ENCODE measurements around the gene NEU1. TPM values are rescaled to one million over a fixed set of nuclear protein-coding genes. Genes with fewer than 3 reads are reported as not detected.

Gene NEU1
- total RNA-seq, 2 donors from 2014 or later: 42.4 to 50.7 TPM

DNA sequence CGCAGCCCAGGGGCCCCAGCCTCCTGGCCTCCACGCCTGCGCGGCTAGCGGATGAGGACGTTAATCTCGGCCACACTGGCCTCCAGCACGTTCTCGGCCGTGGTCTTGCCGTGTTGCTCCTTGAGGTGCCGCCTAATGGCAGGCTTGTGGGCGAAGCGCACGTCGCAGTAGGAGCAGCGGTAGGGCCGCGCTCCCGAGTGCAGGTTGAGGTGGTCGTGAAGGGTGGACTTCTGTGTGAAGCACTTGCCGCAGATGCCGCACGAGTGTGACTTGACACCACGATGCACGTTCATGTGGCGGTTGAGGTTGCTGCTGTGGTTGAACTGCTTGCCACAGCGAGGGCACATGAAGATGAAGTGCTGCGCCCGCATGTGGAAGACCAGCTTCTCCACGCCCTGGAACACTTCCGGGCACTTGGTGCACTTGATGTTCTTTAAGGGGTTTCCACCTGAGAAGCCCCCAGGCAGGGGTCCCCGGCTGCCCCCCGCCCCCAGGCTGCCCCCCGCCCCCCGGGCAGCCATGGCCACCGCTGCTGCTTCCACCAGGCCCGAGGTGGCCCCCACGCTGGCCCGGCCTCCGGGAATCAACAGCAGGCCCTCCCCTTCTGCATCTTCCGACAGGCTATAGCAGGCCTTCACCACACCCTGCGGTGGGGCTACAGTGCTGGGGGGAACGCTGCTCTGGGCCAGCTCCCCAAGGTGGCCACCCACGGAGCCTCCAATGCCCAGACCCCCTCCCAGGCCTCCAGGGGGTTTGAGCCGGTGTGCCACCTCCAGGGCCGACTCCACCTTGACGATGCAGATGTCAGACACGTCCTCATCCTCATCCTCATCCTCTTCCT, 37.5 kb upstream of the NEU1 start:
- DNase-seq: peak; percentile 48
- no peaks in the 10 kb centered on the region for H3K27me3 ChIP-seq (ENCODE audit: control insufficient read depth, insufficient read depth, low read length, poor library complexity, severe bottlenecking)
- Mint-ChIP-seq H3K36me3 (ENCODE audit: low read depth) (peaks cover 9% of the 10 kb centered on the region), H3K27me3 (ENCODE audit: insufficient read depth) (no peaks in the 10 kb centered on the region), H3K4me3 (peak overlapping the region; percentile 63), H3K27ac (peak overlapping the region; percentile 75), H3K9me3 (no peaks in the 10 kb centered on the region), H3K4me1 (peaks cover 25% of the 10 kb centered on the region)
- TF ChIP-seq, protein P1, sequence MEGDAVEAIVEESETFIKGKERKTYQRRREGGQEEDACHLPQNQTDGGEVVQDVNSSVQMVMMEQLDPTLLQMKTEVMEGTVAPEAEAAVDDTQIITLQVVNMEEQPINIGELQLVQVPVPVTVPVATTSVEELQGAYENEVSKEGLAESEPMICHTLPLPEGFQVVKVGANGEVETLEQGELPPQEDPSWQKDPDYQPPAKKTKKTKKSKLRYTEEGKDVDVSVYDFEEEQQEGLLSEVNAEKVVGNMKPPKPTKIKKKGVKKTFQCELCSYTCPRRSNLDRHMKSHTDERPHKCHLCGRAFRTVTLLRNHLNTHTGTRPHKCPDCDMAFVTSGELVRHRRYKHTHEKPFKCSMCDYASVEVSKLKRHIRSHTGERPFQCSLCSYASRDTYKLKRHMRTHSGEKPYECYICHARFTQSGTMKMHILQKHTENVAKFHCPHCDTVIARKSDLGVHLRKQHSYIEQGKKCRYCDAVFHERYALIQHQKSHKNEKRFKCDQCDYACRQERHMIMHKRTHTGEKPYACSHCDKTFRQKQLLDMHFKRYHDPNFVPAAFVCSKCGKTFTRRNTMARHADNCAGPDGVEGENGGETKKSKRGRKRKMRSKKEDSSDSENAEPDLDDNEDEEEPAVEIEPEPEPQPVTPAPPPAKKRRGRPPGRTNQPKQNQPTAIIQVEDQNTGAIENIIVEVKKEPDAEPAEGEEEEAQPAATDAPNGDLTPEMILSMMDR (conservative IDR thresholded peaks at IDR 0.05): no peak
- 95 to 96% methylated on average over 39 to 49 of the region's 49 CpGs for WGBS, 2 experiments (ENCODE audit: insufficient coverage in 1 of 2, insufficient read length in 1 of 2)
- no peak overlapping the region for H3K4me3 ChIP-seq (ENCODE audit: low read length)
- H3K4me1 ChIP-seq (ENCODE audit: control insufficient read depth, insufficient read depth, low read length): peaks cover 4% of the 10 kb centered on the region
- H3K9ac ChIP-seq (ENCODE audit: extremely low read depth, low read length, poor library complexity, severe bottlenecking): no peak overlapping the region
- peaks cover 9% of the 10 kb centered on the region for H3K36me3 ChIP-seq (ENCODE audit: control insufficient read depth, insufficient read depth, low read length)
- no peaks in the 10 kb centered on the region for H3K9me3 ChIP-seq (ENCODE audit: control insufficient read depth, low read length)
- no peak overlapping the region for H3K27ac ChIP-seq (ENCODE audit: low read depth, low read length)

GRCh38 chr6:31899215-31899614, 36.6 kb upstream of the NEU1 start:
- Histone ChIP-seq H3K9ac (ENCODE audit: extremely low read depth, low read length, poor library complexity, severe bottlenecking) (no peak overlapping the region), H3K4me1 (ENCODE audit: control insufficient read depth, insufficient read depth, low read length) (peaks cover 4% of the 10 kb centered on the region), H3K4me3 (ENCODE audit: low read length) (no peak overlapping the region), H3K36me3 (ENCODE audit: control insufficient read depth, insufficient read depth, low read length) (peaks cover 18% of the 10 kb centered on the region), H3K27me3 (ENCODE audit: control insufficient read depth, insufficient read depth, low read length, poor library complexity, severe bottlenecking) (no peaks in the 10 kb centered on the region), H3K27ac (ENCODE audit: low read depth, low read length) (no peak overlapping the region), H3K9me3 (ENCODE audit: control insufficient read depth, low read length) (no peaks in the 10 kb centered on the region)
- Mint-ChIP-seq H3K27me3 (ENCODE audit: insufficient read depth) (no peaks in the 10 kb centered on the region), H3K4me1 (peaks cover 25% of the 10 kb centered on the region), H3K36me3 (ENCODE audit: low read depth) (peaks cover 14% of the 10 kb centered on the region), H3K27ac (peak overlapping the region; percentile 75), H3K9me3 (no peaks in the 10 kb centered on the region), H3K4me3 (no peak overlapping the region)
- 92% methylated on average over 4 to 5 of the region's 5 CpGs for WGBS, 2 experiments (ENCODE audit: insufficient coverage in 1 of 2, insufficient read length in 1 of 2)
- no peak for DNase-seq
- TF ChIP-seq, protein P1 (conservative IDR thresholded peaks at IDR 0.05): no peak

DNA sequence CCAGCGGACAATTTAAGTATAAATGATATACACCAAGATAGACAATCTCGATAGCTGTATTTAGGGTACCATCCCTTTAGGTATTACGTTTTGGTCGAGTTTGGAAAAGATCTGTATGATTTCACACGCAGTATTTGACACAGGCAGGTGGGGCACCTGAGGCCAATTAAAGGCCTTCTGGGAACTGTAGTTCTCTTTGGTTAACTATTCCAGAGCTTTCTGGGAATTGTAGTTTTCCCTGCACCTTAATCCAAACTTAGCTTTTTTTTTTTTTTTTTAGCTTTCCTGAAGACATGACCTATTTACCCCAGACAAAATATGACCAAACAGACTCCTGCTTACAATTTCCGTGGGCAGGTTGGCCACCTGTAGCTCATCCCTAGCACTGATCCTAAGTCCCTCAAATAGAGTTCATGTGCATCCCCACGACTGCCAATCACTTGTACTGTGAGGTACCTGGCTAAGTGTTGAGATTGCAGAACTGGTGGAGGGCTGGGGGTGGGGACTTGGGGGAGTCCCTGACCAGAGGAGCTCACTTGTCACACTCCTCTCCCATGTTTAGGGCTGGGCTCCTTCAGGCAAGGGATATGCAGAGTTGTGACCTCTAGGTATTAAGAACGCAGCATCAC, 35.9 kb upstream of the NEU1 start:
- Histone ChIP-seq H3K9me3 (ENCODE audit: control insufficient read depth, low read length) (no peaks in the 10 kb centered on the region), H3K36me3 (ENCODE audit: control insufficient read depth, insufficient read depth, low read length) (peaks cover 24% of the 10 kb centered on the region), H3K4me3 (ENCODE audit: low read length) (peak overlapping the region; percentile 88), H3K4me1 (ENCODE audit: control insufficient read depth, insufficient read depth, low read length) (peaks cover 4% of the 10 kb centered on the region), H3K9ac (ENCODE audit: extremely low read depth, low read length, poor library complexity, severe bottlenecking) (peak overlapping the region; percentile 70), H3K27ac (ENCODE audit: low read depth, low read length) (no peak overlapping the region), H3K27me3 (ENCODE audit: control insufficient read depth, insufficient read depth, low read length, poor library complexity, severe bottlenecking) (no peaks in the 10 kb centered on the region)
- no peaks in the 10 kb centered on the region for H3K9me3 Mint-ChIP-seq
- 22 to 28% methylated on average over 3 to 8 of the region's 8 CpGs for WGBS, 2 experiments (ENCODE audit: insufficient coverage in 1 of 2, insufficient read length in 1 of 2)
- H3K27me3 Mint-ChIP-seq (ENCODE audit: insufficient read depth): no peaks in the 10 kb centered on the region
- H3K4me1 Mint-ChIP-seq: peaks cover 20% of the 10 kb centered on the region
- TF ChIP-seq, protein P1 (conservative IDR thresholded peaks at IDR 0.05): peak; percentile 24
- H3K27ac Mint-ChIP-seq: peak overlapping the region; percentile 93
- peaks cover 17% of the 10 kb centered on the region for H3K36me3 Mint-ChIP-seq (ENCODE audit: low read depth)
- peak overlapping the region; percentile 93 for H3K4me3 Mint-ChIP-seq
- peak; percentile 66 for DNase-seq
